HepG2 (cell line): Measurements from ENCODE around the gene LST1. TPM values are rescaled to one million over a fixed set of nuclear protein-coding genes. Genes with fewer than 3 reads are reported as not detected.

Source experiments
- FOXJ3 ChIP-seq: sonication (generic); formaldehyde crosslinking; IDR thresholded peaks from 2 replicates; pipeline ENCODE4 v1.4.0; 2020; ENCODE audit warnings: missing genetic modification reagents, mild to moderate bottlenecking, borderline replicate concordance
- IRF2 ChIP-seq: IDR thresholded peaks from 2 replicates; pipeline ENCODE4 v1.6.1; 2018; ENCODE audit warnings: missing genetic modification reagents, missing compliant biosample characterization
- JUN ChIP-seq: sonication (generic); formaldehyde crosslinking; IDR thresholded peaks from 2 replicates; pipeline ENCODE4 v1.4.0; 2020; ENCODE audit warnings: mild to moderate bottlenecking, missing genetic modification reagents
- KLF16 ChIP-seq, 2 experiments: sonication (generic) in 1 of 2; formaldehyde crosslinking in 1 of 2; IDR thresholded peaks; 2 replicates each; pipeline versions ENCODE4 v1.6.1 to v1.8.0; 2016 to 2023; ENCODE audit warnings: missing genetic modification reagents in 2 of 2, missing compliant biosample characterization in 1 of 2
- NONO ChIP-seq, 2 experiments: fragments of 450-650 bp in 1 of 2; sonication (generic) in 1 of 2; formaldehyde crosslinking in 1 of 2; IDR thresholded peaks in 1 of 2; conservative IDR thresholded peaks in 1 of 2; 2 replicates each; pipeline versions ENCODE4 v1.6.1 to v1.8.0; 2017 to 2022; ENCODE audit warnings: mild to moderate bottlenecking in 1 of 2, missing genetic modification reagents in 1 of 2, moderate library complexity in 1 of 2
- RORA ChIP-seq: sonication (generic); formaldehyde crosslinking; IDR thresholded peaks from 2 replicates; pipeline ENCODE4 v1.5.0; 2020; ENCODE audit warnings: mild to moderate bottlenecking, missing genetic modification reagents, moderate library complexity
- YY1 ChIP-seq: IDR thresholded peaks from 2 replicates; pipeline ENCODE4 v1.6.1; 2011; ENCODE audit warnings: low read length, low read depth, moderate library complexity, mild to moderate bottlenecking; ENCODE audit not compliant: insufficient read depth, insufficient replicate concordance
- ZFP90 ChIP-seq: sonication (generic); formaldehyde crosslinking; IDR thresholded peaks from 2 replicates; pipeline ENCODE4 v1.8.0; 2022; ENCODE audit warnings: missing genetic modification reagents, mild to moderate bottlenecking, inconsistent platforms, borderline replicate concordance
- ZNF510 ChIP-seq: sonication (generic); formaldehyde crosslinking; IDR thresholded peaks from 2 replicates; pipeline ENCODE4 v1.4.0; 2020; ENCODE audit warnings: low read depth, mild to moderate bottlenecking, missing genetic modification reagents
- ZNF616 ChIP-seq: sonication (generic); formaldehyde crosslinking; IDR thresholded peaks from 2 replicates; pipeline ENCODE4 v1.5.0; 2020; ENCODE audit warnings: low read depth, mild to moderate bottlenecking, missing genetic modification reagents
- polyA plus RNA-seq, 8 experiments: library from polyadenylated mRNA; depleted of rRNA in 3 of 8; stranded (reverse) in 7 of 8; unstranded in 1 of 8; fragments of >200 nt; fragmentation: Illumina TruSeq in 4 of 8; extraction: Trizol in 4 of 8; gene quantifications; 2 replicates each; pipeline versions ENCODE4 v1.2.1 to v1.2.3, GENCODE V29; 2011 to 2016; ENCODE audit warnings: low read depth in 4 of 8, missing spikeins in 1 of 8, mixed read lengths in 1 of 8; ENCODE audit not compliant: insufficient read depth in 1 of 8
- total RNA-seq, 5 experiments: library from RNA; depleted of rRNA; stranded (reverse); fragments of >200 nt; fragmentation: Illumina TruSeq; extraction: Trizol; gene quantifications; 2 replicates each; pipeline ENCODE4 v1.2.3, GENCODE V29; 2016; ENCODE audit warnings: low read depth in 1 of 5
- TF ChIP-seq, protein P1 (sequence below): sonication (generic); formaldehyde crosslinking; IDR thresholded peaks from 2 replicates; pipeline ENCODE4 v1.8.1; 2022; ENCODE audit warnings: low read depth, mild to moderate bottlenecking, missing genetic modification reagents
- TF ChIP-seq, protein P2 (sequence below): sonication (generic); formaldehyde crosslinking; IDR thresholded peaks from 2 replicates; pipeline ENCODE4 v1.8.1; 2023; ENCODE audit warnings: mild to moderate bottlenecking, moderate library complexity, missing genetic modification reagents
- TF ChIP-seq, protein P3 (sequence below), 2 experiments: fragments of 450-650 bp in 1 of 2; sonication (generic) in 1 of 2; formaldehyde crosslinking in 1 of 2; IDR thresholded peaks; 2 replicates each; pipeline versions ENCODE4 v1.6.1 to v1.8.0; 2016 to 2022; ENCODE audit warnings: antibody characterized with exemption in 1 of 2, mild to moderate bottlenecking in 1 of 2, missing genetic modification reagents in 1 of 2
- TF ChIP-seq, protein P4 (sequence below): IDR thresholded peaks from 2 replicates; pipeline ENCODE4 v1.6.1; 2016; ENCODE audit warnings: low read depth, borderline replicate concordance

The LST1 gene
- total and polyA plus RNA-seq, 2 of the 13 experiments (the other 11 are each of a cell fraction or from before 2014, with no cell fraction given), result not detected

DNA sequence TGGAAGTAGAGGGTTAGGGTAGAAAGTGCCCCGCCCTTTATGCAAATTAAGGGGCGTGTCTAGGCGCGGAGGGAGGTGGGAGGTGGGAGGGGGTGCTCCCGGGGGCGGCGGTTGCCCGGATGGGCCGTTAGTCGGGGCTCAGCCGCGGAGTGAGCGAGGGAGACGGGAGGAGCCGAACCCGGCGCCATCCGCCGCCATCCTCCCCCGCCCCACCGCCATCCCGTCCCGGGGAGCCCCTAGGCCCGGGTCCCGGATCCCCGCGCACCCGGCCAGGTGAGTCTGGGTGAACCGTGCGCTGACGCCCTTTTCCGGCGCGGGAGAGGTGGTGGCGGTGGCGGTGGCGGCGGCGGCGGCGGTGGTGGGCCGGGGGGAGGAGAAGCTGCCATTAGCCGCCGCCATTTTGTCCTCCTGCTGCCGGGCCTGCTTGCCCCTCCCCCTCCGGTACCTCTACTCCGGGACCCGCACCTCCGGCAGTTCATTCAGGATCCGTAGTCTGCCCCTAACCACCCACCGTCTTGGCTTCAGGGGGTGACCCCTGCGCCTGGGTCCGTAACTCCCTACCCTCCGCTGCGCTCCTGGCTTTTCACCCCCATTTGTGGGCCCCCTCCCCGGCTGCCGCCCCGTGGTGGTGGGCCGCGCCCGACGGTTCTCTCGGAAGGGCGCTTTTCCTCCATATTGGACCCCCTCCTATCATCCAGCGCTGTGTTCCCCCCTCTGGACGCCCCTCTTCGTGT lies 34.7 kb downstream of the LST1 start, which contains the start of gene PRRC2A (continued):
- TF ChIP-seq, protein P1, sequence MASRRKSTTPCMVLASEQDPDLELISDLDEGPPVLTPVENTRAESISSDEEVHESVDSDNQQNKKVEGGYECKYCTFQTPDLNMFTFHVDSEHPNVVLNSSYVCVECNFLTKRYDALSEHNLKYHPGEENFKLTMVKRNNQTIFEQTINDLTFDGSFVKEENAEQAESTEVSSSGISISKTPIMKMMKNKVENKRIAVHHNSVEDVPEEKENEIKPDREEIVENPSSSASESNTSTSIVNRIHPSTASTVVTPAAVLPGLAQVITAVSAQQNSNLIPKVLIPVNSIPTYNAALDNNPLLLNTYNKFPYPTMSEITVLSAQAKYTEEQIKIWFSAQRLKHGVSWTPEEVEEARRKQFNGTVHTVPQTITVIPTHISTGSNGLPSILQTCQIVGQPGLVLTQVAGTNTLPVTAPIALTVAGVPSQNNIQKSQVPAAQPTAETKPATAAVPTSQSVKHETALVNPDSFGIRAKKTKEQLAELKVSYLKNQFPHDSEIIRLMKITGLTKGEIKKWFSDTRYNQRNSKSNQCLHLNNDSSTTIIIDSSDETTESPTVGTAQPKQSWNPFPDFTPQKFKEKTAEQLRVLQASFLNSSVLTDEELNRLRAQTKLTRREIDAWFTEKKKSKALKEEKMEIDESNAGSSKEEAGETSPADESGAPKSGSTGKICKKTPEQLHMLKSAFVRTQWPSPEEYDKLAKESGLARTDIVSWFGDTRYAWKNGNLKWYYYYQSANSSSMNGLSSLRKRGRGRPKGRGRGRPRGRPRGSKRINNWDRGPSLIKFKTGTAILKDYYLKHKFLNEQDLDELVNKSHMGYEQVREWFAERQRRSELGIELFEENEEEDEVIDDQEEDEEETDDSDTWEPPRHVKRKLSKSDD, result peak; percentile 94
- TF ChIP-seq YY1 (peak; percentile 96), FOXJ3 (CRISPR knock-in tag) (no peak), IRF2 (CRISPR knock-in tag) (no peak), ZNF510 (CRISPR knock-in tag) (no peak), RORA (CRISPR knock-in tag) (no peak), ZFP90 (CRISPR knock-in tag) (no peak; the same call in 1 of the 2 replicates), KLF16 (CRISPR knock-in tag; IDR thresholded peaks at IDR 0.05) (no peak; a peak in 1 of 4 replicates), ZNF616 (CRISPR knock-in tag) (no peak), NONO (IDR thresholded peaks at IDR 0.05) (no peak), NONO (CRISPR knock-in tag; conservative IDR thresholded peaks at IDR 0.05) (peak; percentile 57; the same call in 1 of the 2 replicates), JUN (CRISPR knock-in tag) (no peak)
- TF ChIP-seq, protein P2, sequence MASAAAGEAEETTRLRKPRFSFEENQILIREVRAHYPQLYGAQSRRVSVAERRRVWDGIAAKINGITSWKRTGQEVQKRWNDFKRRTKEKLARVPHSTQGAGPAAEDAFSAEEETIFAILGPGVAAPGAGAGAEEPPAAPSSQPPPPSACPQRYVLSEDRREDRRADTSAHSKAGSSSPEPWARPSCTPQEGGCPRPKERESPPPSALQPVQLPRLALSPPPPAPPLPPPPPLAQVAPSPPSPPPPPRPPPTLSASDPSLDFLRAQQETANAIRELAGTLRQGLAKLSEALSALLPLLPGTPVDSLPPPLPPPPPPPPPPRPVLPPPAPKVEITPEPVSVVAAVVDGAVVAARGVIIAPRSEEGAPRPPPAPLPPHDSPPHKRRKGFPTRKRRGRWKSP (CRISPR knock-in tag), result no peak; the same call in 1 of the 2 replicates
- TF ChIP-seq, protein P3, sequence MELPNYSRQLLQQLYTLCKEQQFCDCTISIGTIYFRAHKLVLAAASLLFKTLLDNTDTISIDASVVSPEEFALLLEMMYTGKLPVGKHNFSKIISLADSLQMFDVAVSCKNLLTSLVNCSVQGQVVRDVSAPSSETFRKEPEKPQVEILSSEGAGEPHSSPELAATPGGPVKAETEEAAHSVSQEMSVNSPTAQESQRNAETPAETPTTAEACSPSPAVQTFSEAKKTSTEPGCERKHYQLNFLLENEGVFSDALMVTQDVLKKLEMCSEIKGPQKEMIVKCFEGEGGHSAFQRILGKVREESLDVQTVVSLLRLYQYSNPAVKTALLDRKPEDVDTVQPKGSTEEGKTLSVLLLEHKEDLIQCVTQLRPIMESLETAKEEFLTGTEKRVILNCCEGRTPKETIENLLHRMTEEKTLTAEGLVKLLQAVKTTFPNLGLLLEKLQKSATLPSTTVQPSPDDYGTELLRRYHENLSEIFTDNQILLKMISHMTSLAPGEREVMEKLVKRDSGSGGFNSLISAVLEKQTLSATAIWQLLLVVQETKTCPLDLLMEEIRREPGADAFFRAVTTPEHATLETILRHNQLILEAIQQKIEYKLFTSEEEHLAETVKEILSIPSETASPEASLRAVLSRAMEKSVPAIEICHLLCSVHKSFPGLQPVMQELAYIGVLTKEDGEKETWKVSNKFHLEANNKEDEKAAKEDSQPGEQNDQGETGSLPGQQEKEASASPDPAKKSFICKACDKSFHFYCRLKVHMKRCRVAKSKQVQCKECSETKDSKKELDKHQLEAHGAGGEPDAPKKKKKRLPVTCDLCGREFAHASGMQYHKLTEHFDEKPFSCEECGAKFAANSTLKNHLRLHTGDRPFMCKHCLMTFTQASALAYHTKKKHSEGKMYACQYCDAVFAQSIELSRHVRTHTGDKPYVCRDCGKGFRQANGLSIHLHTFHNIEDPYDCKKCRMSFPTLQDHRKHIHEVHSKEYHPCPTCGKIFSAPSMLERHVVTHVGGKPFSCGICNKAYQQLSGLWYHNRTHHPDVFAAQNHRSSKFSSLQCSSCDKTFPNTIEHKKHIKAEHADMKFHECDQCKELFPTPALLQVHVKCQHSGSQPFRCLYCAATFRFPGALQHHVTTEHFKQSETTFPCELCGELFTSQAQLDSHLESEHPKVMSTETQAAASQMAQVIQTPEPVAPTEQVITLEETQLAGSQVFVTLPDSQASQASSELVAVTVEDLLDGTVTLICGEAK (IDR thresholded peaks at IDR 0.05), result no peak
- TF ChIP-seq, protein P3 (CRISPR knock-in tag; IDR thresholded peaks at IDR 0.05), result no peak; the same call in none of the 2 replicates
- TF ChIP-seq, protein P4, sequence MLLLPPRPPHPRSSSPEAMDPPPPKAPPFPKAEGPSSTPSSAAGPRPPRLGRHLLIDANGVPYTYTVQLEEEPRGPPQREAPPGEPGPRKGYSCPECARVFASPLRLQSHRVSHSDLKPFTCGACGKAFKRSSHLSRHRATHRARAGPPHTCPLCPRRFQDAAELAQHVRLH (CRISPR knock-in tag), result no peak; the same call in none of the 2 replicates
